ENCODE data around the gene SNAPIN. TPM values are rescaled to one million over a fixed set of nuclear protein-coding genes. Genes with fewer than 3 reads are reported as not detected.

Gene SNAPIN
- polyA plus RNA-seq, 1 donor (not counting 4 experiments of a cell fraction or from before 2014, with no cell fraction given), result 49.4 TPM

DNA sequence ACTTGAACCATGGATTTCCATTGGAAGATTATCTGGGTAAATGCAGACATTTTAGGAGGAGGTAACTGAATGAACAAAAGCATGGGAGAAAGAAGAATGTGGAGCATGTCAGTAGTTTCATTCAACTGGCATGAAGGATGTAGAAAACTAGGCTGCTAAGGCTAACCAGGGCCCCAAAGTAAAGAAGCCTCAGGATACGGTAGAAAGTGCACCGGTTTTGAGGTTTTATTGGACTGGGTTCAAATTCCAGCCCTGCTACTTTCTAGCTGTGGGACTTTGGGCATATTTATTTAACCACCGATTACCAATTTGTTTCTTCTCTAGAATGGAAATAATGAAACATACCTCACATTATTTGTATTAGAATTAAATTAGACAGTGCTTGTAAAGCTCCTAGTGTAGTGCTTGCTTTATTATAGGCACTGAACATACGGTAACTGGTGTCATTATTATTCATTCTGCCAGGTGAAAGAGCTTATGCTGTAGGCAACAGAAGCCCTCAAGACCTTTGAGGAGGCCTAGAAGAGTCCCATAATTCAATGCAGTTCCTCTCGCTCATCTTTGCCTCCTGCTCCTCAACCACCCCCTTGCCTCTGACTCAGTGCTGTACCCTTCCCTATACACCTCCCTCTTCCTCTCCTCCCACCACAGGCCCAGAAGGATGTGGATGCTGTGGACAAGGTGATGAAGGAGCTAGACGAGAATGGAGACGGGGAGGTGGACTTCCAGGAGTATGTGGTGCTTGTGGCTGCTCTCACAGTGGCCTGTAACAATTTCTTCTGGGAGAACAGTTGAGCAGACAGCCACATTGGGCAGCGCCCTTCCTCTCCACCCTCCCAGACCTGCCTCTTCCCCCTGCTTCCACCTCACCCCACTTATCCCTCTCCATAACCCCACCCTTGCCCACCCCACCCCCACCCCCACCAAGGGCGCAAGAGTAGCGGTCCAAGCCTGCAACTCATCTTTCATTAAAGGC is 27.2 kb upstream of the SNAPIN start:
- Histone ChIP-seq H3K4me3 (ENCODE audit: control insufficient read depth in 2 of 3, extremely low read depth in 1 of 3, insufficient read depth in 2 of 3, low read depth in 1 of 3, low read length in 3 of 3) (no peak overlapping the region), H3K4me2 (ENCODE audit: control insufficient read depth, extremely low read depth, insufficient read depth, low read depth, low read length) (no peak overlapping the region), H3K9me3 (ENCODE audit: control insufficient read depth, low read depth, low read length) (no peaks in the 10 kb centered on the region), H2AFZ (ENCODE audit: control insufficient read depth, low read length) (no peak overlapping the region), H3K36me3 (ENCODE audit: control insufficient read depth in 2 of 2, extremely low read depth in 1 of 2, insufficient read depth in 2 of 2, low read length in 2 of 2) (peaks cover 4 to 9% of the 10 kb centered on the region in 2 experiments), H3K4me1 (ENCODE audit: control insufficient read depth, extremely low read depth, insufficient read depth, low read length) (peaks cover 21% of the 10 kb centered on the region), H3K9ac (ENCODE audit: control insufficient read depth, extremely low read depth, insufficient read depth, low read length) (no peak overlapping the region), H3K9me1 (ENCODE audit: control insufficient read depth, extremely low read depth, insufficient read depth, low read length) (peaks cover 6% of the 10 kb centered on the region), H3K27me3 (ENCODE audit: control insufficient read depth, extremely low read depth, insufficient read depth, low read length) (no peaks in the 10 kb centered on the region), H3K79me2 (ENCODE audit: control insufficient read depth, insufficient read depth, low read length) (peaks cover 28% of the 10 kb centered on the region), H3K27ac (ENCODE audit: control insufficient read depth, insufficient read depth, low read length) (no peak overlapping the region), H4K20me1 (ENCODE audit: control insufficient read depth, extremely low read depth, insufficient read depth, low read length) (no peaks in the 10 kb centered on the region)
- DNase-seq (ENCODE audit: low read depth, low spot score) (no peak), FAIRE-seq (no peak)
- dilution Hi-C loops (cut with MboI; ENCODE audit: extremely low pct_ligation_motif_present, low sequenced_read_pairs), result no loop called here
- TF ChIP-seq EZH2 (IDR thresholded peaks at IDR 0.05; ENCODE audit: low read length), result no peak
- TF ChIP-seq, protein P1, sequence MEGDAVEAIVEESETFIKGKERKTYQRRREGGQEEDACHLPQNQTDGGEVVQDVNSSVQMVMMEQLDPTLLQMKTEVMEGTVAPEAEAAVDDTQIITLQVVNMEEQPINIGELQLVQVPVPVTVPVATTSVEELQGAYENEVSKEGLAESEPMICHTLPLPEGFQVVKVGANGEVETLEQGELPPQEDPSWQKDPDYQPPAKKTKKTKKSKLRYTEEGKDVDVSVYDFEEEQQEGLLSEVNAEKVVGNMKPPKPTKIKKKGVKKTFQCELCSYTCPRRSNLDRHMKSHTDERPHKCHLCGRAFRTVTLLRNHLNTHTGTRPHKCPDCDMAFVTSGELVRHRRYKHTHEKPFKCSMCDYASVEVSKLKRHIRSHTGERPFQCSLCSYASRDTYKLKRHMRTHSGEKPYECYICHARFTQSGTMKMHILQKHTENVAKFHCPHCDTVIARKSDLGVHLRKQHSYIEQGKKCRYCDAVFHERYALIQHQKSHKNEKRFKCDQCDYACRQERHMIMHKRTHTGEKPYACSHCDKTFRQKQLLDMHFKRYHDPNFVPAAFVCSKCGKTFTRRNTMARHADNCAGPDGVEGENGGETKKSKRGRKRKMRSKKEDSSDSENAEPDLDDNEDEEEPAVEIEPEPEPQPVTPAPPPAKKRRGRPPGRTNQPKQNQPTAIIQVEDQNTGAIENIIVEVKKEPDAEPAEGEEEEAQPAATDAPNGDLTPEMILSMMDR (optimal IDR thresholded peaks at IDR 0.05 in 1 of 3, IDR thresholded peaks at IDR 0.05 in 1 of 3, conservative IDR thresholded peaks at IDR 0.05 in 1 of 3; ENCODE audit: extremely low read depth in 1 of 3, insufficient read depth in 2 of 3, low read length in 3 of 3), result no peak

- FAIRE-seq, result no peak
- H3K79me2 ChIP-seq (ENCODE audit: control insufficient read depth, insufficient read depth, low read length), result peaks cover 36% of the 10 kb centered on the region
- peaks cover 13% of the 10 kb centered on the region for H3K4me1 ChIP-seq (ENCODE audit: control insufficient read depth, extremely low read depth, insufficient read depth, low read length)
- peak overlapping the region; percentile 56 to 99 (median 97) for H3K4me3 ChIP-seq (ENCODE audit: control insufficient read depth in 2 of 3, extremely low read depth in 1 of 3, insufficient read depth in 2 of 3, low read depth in 1 of 3, low read length in 3 of 3)
- H3K4me2 ChIP-seq (ENCODE audit: control insufficient read depth, extremely low read depth, insufficient read depth, low read depth, low read length), result peak overlapping the region; percentile 100
- DNase-seq (ENCODE audit: low read depth, low spot score), result no peak
- H3K36me3 ChIP-seq (ENCODE audit: control insufficient read depth in 2 of 2, extremely low read depth in 1 of 2, insufficient read depth in 2 of 2, low read length in 2 of 2), result peaks cover 10 to 23% of the 10 kb centered on the region in 2 experiments
- H3K9ac ChIP-seq (ENCODE audit: control insufficient read depth, extremely low read depth, insufficient read depth, low read length), result peak overlapping the region; percentile 100
- H3K9me3 ChIP-seq (ENCODE audit: control insufficient read depth, low read depth, low read length), result no peaks in the 10 kb centered on the region
- H3K27me3 ChIP-seq (ENCODE audit: control insufficient read depth, extremely low read depth, insufficient read depth, low read length), result no peaks in the 10 kb centered on the region
- no peaks in the 10 kb centered on the region for H3K9me1 ChIP-seq (ENCODE audit: control insufficient read depth, extremely low read depth, insufficient read depth, low read length)
- H4K20me1 ChIP-seq (ENCODE audit: control insufficient read depth, extremely low read depth, insufficient read depth, low read length), result no peaks in the 10 kb centered on the region
- H3K27ac ChIP-seq (ENCODE audit: control insufficient read depth, insufficient read depth, low read length), result peak overlapping the region; percentile 100
- dilution Hi-C loops (cut with MboI; ENCODE audit: extremely low pct_ligation_motif_present, low sequenced_read_pairs), result no loop called here
- no peak for TF ChIP-seq EZH2 (IDR thresholded peaks at IDR 0.05; ENCODE audit: low read length)
- TF ChIP-seq, protein P1 (optimal IDR thresholded peaks at IDR 0.05 in 1 of 3, IDR thresholded peaks at IDR 0.05 in 1 of 3, conservative IDR thresholded peaks at IDR 0.05 in 1 of 3; ENCODE audit: extremely low read depth in 1 of 3, insufficient read depth in 2 of 3, low read length in 3 of 3), result no peak
- peak overlapping the region; percentile 82 for H2AFZ ChIP-seq (ENCODE audit: control insufficient read depth, low read length)
Measured at GRCh38 chr1:153633161-153633753, 25.2 kb upstream of the SNAPIN start.

Measured in keratinocyte (primary cell).